ENCODE measurements around the gene PARP3. TPM values are rescaled to one million over a fixed set of nuclear protein-coding genes. Genes with fewer than 3 reads are reported as not detected.

PARP3 gene
- total RNA-seq, 1 donor from 2014 or later, result 4.8 TPM

DNA sequence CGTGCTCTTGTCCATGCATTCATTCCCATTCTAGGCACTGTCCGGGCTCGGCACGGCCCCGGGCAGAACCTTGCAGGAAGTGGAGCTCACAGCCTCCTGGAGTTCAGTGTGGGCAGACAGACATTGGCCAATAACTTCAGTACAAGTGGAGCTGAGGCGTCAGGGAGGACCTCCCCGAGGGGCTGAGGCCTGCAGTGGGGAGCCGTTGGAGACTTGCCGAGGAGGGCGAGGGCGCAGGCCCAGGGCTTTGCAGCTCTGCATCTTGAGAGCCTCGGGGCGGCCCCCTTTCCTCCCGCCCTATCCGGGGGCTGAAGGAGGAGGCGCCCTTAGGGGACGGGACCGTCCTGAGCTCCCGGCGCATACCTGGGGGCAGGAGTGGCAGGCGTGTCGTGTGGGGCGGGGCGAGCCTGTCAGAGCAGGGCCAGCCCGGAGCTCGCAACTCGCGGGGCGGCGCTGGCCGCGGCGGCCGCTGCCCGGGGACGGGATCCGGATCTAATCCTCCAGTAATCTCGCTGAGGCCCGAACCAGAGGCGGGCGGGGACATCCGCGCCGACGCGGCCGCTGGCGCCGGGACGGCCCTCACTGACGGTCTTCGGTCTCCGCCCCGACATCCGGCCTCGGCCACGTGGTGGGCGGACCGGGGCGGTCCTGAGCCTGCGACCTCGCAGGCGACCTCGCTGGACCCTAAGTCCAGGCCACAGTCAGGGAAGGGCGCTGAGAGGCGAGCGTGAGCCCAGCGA is 40.8 kb downstream of the PARP3 start, which contains the start of gene ACY1:
Gene ACY1 (plus strand): TSS at position 698 of the 740 bp plus-strand sequence. CDS start 530 bp downstream, outside the sequence.
- Histone ChIP-seq H3K4me1 (ENCODE audit: insufficient read depth, low read length) (peaks cover 15% of the 10 kb centered on the region), H3K27me3 (ENCODE audit: insufficient read depth, low read length) (no peaks in the 10 kb centered on the region), H3K27ac (ENCODE audit: low read depth, low read length) (peak within 1 kb of the TSS; percentile 73), H3K79me2 (ENCODE audit: insufficient read depth, low read length) (peaks cover 17% of the 10 kb centered on the region), H3K9ac (ENCODE audit: low read length) (peak within 1 kb of the TSS; percentile 83), H3K4me2 (ENCODE audit: low read length) (peak within 1 kb of the TSS; percentile 99), H3K36me3 (ENCODE audit: insufficient read depth, low read length) (peaks cover 2% of the 10 kb centered on the region), H4K20me1 (ENCODE audit: insufficient read depth, low read length) (peaks cover 6% of the 10 kb centered on the region), H2AFZ (ENCODE audit: low read depth, low read length) (peak within 1 kb of the TSS; percentile 79), H3K4me3 (ENCODE audit: insufficient read depth, low read depth, low read length) (peak within 1 kb of the TSS; percentile 71), H3K9me3 (ENCODE audit: insufficient read depth, low read depth, low read length) (no peaks in the 10 kb centered on the region)
- Mint-ChIP-seq H3K4me3 (ENCODE audit: unreplicated experiment) (peak within 1 kb of the TSS; percentile 85), H3K9me3 (ENCODE audit: unreplicated experiment) (no peaks in the 10 kb centered on the region), H3K27ac (ENCODE audit: unreplicated experiment) (peak within 1 kb of the TSS; percentile 88), H3K4me1 (ENCODE audit: low read depth, unreplicated experiment) (peaks cover 4% of the 10 kb centered on the region), H3K27me3 (ENCODE audit: low read depth, unreplicated experiment) (no peaks in the 10 kb centered on the region), H3K36me3 (ENCODE audit: low read depth, unreplicated experiment) (no peaks in the 10 kb centered on the region)
- DNase-seq (ENCODE audit: low read depth) (peak; percentile 72), FAIRE-seq (no peak)
- TF ChIP-seq, protein P1, sequence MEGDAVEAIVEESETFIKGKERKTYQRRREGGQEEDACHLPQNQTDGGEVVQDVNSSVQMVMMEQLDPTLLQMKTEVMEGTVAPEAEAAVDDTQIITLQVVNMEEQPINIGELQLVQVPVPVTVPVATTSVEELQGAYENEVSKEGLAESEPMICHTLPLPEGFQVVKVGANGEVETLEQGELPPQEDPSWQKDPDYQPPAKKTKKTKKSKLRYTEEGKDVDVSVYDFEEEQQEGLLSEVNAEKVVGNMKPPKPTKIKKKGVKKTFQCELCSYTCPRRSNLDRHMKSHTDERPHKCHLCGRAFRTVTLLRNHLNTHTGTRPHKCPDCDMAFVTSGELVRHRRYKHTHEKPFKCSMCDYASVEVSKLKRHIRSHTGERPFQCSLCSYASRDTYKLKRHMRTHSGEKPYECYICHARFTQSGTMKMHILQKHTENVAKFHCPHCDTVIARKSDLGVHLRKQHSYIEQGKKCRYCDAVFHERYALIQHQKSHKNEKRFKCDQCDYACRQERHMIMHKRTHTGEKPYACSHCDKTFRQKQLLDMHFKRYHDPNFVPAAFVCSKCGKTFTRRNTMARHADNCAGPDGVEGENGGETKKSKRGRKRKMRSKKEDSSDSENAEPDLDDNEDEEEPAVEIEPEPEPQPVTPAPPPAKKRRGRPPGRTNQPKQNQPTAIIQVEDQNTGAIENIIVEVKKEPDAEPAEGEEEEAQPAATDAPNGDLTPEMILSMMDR (IDR thresholded peaks at IDR 0.05; ENCODE audit: insufficient read depth, low read depth, low read length), result no peak
- TF ChIP-seq EZH2 (IDR thresholded peaks at IDR 0.05; ENCODE audit: insufficient read depth, low read length), result no peak

DNA sequence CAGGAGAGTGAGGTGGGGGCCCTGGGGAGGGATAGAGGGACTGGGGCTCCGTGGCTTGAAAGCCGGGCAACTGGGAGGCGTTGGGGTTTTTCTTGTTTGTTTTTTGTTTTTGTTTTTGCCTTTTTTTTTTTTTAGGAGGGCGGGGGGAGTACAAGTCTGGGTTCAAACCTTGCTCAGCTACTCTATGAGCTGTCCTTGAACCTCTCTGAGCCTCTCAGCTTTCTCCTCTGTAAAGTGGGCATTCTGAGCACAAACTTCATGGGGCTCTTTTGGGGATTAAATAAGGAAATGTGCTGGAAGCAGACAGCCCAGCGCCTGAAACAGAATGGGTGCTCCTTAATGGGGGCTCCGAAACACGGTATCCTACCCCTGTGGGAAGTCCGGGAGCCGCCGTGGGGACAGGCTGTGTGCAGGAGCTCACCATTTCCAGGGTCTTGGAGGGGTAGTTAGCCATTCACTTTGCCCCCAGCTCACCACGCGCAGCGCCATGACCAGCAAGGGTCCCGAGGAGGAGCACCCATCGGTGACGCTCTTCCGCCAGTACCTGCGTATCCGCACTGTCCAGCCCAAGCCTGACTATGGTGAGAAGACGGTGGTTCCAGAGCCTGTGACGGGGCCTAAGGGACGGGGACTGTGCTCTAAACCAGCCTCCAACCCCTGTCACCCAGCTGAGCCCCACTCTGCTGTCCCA is 41.6 kb downstream of the PARP3 start:
- no peaks in the 10 kb centered on the region for H3K36me3 Mint-ChIP-seq (ENCODE audit: low read depth, unreplicated experiment)
- H3K27ac Mint-ChIP-seq (ENCODE audit: unreplicated experiment), result peak overlapping the region; percentile 88
- peak overlapping the region; percentile 99 for H3K4me2 ChIP-seq (ENCODE audit: low read length)
- peak overlapping the region; percentile 71 for H3K4me3 ChIP-seq (ENCODE audit: insufficient read depth, low read depth, low read length)
- peak overlapping the region; percentile 79 for H2AFZ ChIP-seq (ENCODE audit: low read depth, low read length)
- no peaks in the 10 kb centered on the region for H3K9me3 Mint-ChIP-seq (ENCODE audit: unreplicated experiment)
- H3K4me3 Mint-ChIP-seq (ENCODE audit: unreplicated experiment), result peak overlapping the region; percentile 85
- peaks cover 2% of the 10 kb centered on the region for H3K36me3 ChIP-seq (ENCODE audit: insufficient read depth, low read length)
- peaks cover 17% of the 10 kb centered on the region for H3K79me2 ChIP-seq (ENCODE audit: insufficient read depth, low read length)
- peak overlapping the region; percentile 83 for H3K9ac ChIP-seq (ENCODE audit: low read length)
- TF ChIP-seq, protein P1 (IDR thresholded peaks at IDR 0.05; ENCODE audit: insufficient read depth, low read depth, low read length), result no peak
- no peak for TF ChIP-seq EZH2 (IDR thresholded peaks at IDR 0.05; ENCODE audit: insufficient read depth, low read length)
- H3K27me3 ChIP-seq (ENCODE audit: insufficient read depth, low read length), result no peaks in the 10 kb centered on the region
- H3K4me1 Mint-ChIP-seq (ENCODE audit: low read depth, unreplicated experiment), result peaks cover 4% of the 10 kb centered on the region
- peaks cover 15% of the 10 kb centered on the region for H3K4me1 ChIP-seq (ENCODE audit: insufficient read depth, low read length)
- no peaks in the 10 kb centered on the region for H3K9me3 ChIP-seq (ENCODE audit: insufficient read depth, low read depth, low read length)
- H4K20me1 ChIP-seq (ENCODE audit: insufficient read depth, low read length), result peaks cover 6% of the 10 kb centered on the region
- H3K27ac ChIP-seq (ENCODE audit: low read depth, low read length), result peak overlapping the region; percentile 73
- DNase-seq (ENCODE audit: low read depth) (no peak), FAIRE-seq (no peak)
- no peaks in the 10 kb centered on the region for H3K27me3 Mint-ChIP-seq (ENCODE audit: low read depth, unreplicated experiment)

Measured in astrocyte (in vitro differentiated cells and primary cell).